ENCODE data around the gene ZNF653. TPM values are rescaled to one million over a fixed set of nuclear protein-coding genes. Genes with fewer than 3 reads are reported as not detected.

ZNF653 gene
- total RNA-seq, 4 donors from 2014 or later, result 8.6 to 33.7 (median 23.3) TPM

DNA sequence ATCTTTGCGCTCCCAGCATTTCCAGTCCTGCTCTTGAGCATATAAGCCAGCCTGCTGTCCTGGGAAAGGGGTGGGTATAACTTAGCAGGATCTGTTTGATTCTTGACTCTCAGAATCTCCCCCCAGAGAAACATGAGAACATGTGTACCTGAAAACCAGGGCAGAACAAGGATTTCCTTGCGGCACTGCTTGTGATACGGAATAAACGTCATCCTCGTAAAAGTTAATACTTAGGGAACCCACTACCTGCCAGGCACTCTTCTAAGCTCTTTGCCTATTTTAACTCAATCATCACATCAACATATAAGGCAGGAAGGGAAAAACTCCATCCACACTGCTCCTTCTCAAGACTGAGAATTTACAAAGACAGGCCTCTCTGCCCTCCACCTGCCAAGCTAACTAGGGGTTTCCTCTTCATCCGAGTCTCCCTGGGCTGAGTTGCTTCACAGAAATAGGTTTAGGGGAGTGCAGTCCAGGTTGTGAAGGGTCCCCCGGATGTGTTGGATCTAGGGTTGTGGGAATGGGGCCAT is 1.1 kb downstream of the ZNF653 start:
- Histone ChIP-seq H3K27ac (peak overlapping the region; percentile 93 to 99 (median 96)), H3K4me3 (peak overlapping the region; percentile 85 to 100 (median 98)), H3K9me3 (no peaks in the 10 kb centered on the region), H3K27me3 (no peaks in the 10 kb centered on the region), H3K4me1 (peaks cover 0 to 8% (median 0%) of the 10 kb centered on the region in 4 donors), H3K36me3 (no peaks in the 10 kb centered on the region)
- TF ChIP-seq POLR2A (IDR thresholded peaks at IDR 0.05) (no peak), CTCF (IDR thresholded peaks at IDR 0.05) (no peak)
- no peak for DNase-seq

- TF ChIP-seq POLR2A (IDR thresholded peaks at IDR 0.05) (no peak), CTCF (IDR thresholded peaks at IDR 0.05) (no peak)
- H3K9me3 ChIP-seq, result no peaks in the 10 kb centered on the region
- H3K27ac ChIP-seq, result no peak overlapping the region
- H3K27me3 ChIP-seq, result no peaks in the 10 kb centered on the region
- peaks cover 0 to 21% (median 0%) of the 10 kb centered on the region in 3 donors for H3K36me3 ChIP-seq
- peak in 1 of 3 donors; percentile 29 for DNase-seq
- H3K4me3 ChIP-seq, result no peak overlapping the region
- no peaks in the 10 kb centered on the region for H3K4me1 ChIP-seq
Observed at GRCh38 chr19:11499890-11500420, 5.7 kb downstream of the ZNF653 start.

- H3K9me3 ChIP-seq, result no peaks in the 10 kb centered on the region
- H3K27ac ChIP-seq, result no peak overlapping the region
- H3K27me3 ChIP-seq, result no peaks in the 10 kb centered on the region
- no peaks in the 10 kb centered on the region for H3K4me1 ChIP-seq
- TF ChIP-seq CTCF (IDR thresholded peaks at IDR 0.05), result no peak
- no peak overlapping the region for H3K4me3 ChIP-seq
- H3K36me3 ChIP-seq, result peaks cover 0 to 28% (median 0%) of the 10 kb centered on the region in 3 donors
- peak in 1 of 3 donors; percentile 44 for DNase-seq
Observed at GRCh38 chr19:11499220-11499726, 6.4 kb downstream of the ZNF653 start.

DNA sequence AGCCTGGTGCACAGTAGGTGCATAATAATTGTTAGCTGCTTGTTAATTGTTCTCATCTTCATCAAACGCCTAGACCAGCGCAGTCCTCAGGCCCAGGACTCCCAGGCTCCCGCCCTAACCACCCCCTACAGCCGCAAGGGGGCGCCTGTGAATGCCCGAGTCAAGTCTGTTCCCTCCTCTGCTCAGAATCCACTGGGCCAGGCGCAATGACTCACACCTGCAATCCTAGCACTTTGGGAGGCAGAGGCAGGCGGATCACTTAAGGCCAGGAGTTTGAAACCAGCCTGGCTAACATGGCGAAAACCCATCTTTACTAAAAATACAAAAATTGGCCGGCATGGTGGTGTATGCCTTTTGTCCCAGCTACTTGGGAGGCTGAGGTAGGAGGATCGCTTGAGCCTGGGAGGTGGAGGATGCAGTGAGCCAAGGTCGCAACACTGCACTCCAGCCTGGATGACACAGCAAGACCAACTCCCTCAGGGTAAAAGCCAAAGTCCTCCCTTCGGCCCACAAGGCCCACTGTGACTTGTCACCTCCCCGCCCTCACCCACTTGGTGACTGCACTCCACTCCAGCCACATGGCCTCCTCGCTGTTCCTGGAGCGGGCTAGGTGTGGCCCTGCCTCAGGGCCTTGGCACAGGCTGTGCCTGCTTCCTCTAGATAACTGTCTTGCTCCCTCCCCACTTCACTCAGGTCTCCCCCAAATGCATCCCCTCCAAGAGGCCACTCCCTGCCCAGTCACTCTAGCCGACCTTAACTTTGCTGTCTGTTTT is 9.1 kb downstream of the ZNF653 start:
- Histone ChIP-seq H3K4me1 (no peaks in the 10 kb centered on the region), H3K27me3 (no peaks in the 10 kb centered on the region), H3K36me3 (peaks cover 0 to 33% (median 0%) of the 10 kb centered on the region in 3 donors), H3K4me3 (no peak overlapping the region), H3K9me3 (no peaks in the 10 kb centered on the region), H3K27ac (no peak overlapping the region)
- no peak for TF ChIP-seq POLR2A (IDR thresholded peaks at IDR 0.05)
- peak in 5 of 6 experiments; percentile 48 to 63 (median 57) for TF ChIP-seq CTCF (IDR thresholded peaks at IDR 0.05)
- DNase-seq, result peak; percentile 60 to 83 (median 72)

GRCh38 chr19:11495885-11496284 is 9.8 kb downstream of the ZNF653 start:
- Histone ChIP-seq H3K27ac (no peak overlapping the region), H3K36me3 (peaks cover 0 to 33% (median 0%) of the 10 kb centered on the region in 3 donors), H3K4me3 (no peak overlapping the region), H3K9me3 (no peaks in the 10 kb centered on the region), H3K27me3 (no peaks in the 10 kb centered on the region), H3K4me1 (no peaks in the 10 kb centered on the region)
- TF ChIP-seq CTCF (IDR thresholded peaks at IDR 0.05) (no peak), POLR2A (IDR thresholded peaks at IDR 0.05) (no peak)
- no peak for DNase-seq

Measured in Peyer's patch (tissue), 4 donors.